Umbilical cord (tissue), 2 donors: ENCODE results near the gene GPBP1. TPM values are rescaled to one million over a fixed set of nuclear protein-coding genes. Genes with fewer than 3 reads are reported as not detected.

Experiments used
- DNase-seq: peaks from one replicate; pipeline ENCODE4 v3.0.0-alpha.2; 2015; ENCODE audit warnings: low spot score
- total RNA-seq: library from RNA; depleted of rRNA; stranded (reverse); fragments of >200 nt; gene quantifications from one replicate; pipeline ENCODE4 v1.2.3, GENCODE V29; 2014; ENCODE audit warnings: low replicate concordance; ENCODE audit not compliant: insufficient read depth

The GPBP1 gene
- total RNA-seq, 1 donor from 2014 or later, result 76.6 TPM

GRCh38 chr5:57209316-57210040, 35.6 kb downstream of the GPBP1 start:
- no peak for DNase-seq

GRCh38 chr5:57210633-57211032, 36.8 kb downstream of the GPBP1 start:
- no peak for DNase-seq

DNA sequence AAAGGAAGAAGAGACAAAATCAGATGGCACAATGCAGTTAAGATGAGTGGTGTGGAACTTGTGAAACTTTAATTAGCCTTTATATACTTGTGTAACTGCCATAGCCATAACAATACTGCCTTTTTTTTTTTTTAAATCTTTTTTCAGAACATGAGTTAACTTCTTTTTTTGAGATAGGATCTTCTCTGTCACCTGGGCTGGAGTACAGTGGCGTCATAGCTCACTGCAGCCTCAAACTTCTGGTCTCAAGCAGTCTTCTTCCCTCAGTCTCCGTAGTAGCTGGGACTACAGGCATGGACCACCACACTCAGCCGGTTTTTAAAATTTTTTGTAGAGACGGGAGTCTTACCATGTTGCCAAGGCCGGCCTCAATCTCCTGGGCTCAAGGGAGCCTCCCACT, 37.2 kb downstream of the GPBP1 start:
- DNase-seq, result no peak

DNA sequence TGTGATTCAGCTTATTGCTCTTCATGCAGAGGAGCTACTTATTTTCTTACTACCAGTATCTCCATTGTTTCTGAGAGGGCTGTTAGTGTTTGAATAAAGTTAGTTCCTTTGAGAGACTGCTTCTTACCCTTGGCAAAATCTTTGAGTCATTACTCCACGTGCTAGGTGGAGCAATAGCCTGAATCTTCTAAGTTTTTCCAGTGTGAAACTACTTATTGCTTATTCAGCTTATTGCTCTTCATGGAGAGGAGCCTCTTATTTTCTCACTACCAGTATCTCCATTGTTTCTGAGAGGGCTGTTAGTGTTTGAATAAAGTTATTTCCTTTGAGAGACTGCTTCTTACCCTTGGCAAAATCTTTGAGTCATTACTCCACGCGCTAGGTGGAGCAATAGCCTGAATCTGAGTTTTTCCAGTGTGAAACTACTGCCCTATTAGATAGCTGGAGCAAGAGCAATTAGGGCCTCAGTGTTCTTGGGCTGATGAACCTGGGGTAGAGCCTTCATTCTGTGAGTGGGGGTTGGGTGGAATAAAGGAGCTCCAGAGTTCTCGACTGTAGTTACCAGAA, 41.9 kb downstream of the GPBP1 start:
- no peak for DNase-seq

DNA sequence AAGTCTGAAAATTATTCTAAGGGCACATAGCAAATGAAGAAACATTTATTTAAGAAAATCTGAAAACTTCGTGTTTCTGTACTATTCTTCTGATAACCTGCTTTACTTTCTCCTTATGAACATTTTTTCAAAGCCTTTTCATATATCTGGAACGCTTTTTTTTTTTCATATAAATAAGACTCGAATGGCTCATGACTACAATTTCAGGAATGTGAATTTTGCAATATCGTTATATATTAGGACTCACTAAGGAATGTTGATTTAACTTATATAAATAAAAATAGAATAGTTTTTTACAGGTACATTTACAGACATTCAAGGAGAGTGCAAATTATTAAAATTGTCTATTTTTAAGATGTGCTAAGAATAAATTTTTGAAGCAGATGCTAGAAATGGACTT, 42.9 kb downstream of the GPBP1 start:
- DNase-seq, result peak; percentile 46

DNA sequence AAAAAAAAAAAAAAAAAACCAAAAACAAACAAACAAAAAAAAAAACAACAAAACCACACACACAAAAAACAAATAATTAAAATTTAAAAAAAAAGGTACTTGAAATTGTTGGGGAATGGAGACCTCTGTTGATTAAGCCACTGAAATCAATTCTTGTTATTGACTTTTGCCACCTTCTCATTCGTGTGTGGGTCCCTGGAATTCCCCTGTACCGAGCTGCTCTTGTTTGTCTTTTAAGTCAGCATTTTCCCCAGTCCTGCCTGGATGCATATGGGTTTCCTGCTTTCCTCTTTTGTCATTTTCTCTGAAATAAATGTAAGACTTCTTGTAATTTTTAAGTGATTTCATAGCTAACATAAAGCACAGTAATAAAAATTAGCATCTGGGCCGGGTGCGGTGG, 45.5 kb downstream of the GPBP1 start:
- DNase-seq, result no peak

DNA sequence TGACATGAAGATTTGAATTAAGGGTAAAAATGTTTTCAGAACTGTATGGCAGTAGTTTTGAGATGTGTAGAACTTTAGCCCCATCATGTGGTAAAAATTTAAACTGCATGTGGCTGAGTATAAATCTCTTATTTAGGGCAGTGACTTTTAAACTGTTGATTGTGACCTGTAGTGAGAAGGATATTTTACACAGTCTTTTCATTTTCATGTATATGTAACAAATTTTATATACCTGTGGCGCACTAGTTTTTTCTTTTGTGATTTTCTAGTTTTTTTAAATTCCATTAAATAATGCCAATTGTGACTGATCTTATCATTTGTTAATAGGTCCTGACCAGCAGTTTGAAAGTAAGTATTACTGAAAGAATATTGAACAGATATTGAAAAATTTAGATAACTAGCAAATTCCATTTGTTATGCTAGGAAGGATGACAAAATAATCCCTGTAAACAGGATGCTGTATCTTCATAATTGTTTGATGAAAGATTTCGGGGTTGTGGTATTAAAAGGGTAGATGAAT, 47.2 kb downstream of the GPBP1 start:
- DNase-seq, result peak; percentile 78

DNA sequence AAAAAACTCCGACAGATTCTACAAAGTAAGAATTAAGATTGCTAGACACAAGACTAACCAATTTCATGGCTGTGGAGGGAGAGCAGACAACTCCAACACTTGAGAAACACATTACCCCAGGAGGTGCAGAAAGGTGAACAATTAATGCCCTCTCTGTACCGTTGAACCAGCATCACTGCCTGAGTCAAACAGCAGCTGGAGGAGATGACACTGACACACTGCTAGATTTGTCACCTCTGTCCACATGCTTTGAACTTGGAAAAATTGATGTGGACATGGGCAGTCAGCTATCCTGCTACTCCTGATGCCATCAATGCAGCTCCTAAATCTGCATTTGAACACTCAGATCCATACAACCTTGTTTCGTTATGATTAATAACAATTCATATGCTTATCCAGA, 51.7 kb downstream of the GPBP1 start:
- no peak for DNase-seq

GRCh38 chr5:57229313-57229712, 55.5 kb downstream of the GPBP1 start:
- DNase-seq, result no peak

GRCh38 chr5:57231607-57232006, 57.7 kb downstream of the GPBP1 start:
- DNase-seq, result no peak

DNA sequence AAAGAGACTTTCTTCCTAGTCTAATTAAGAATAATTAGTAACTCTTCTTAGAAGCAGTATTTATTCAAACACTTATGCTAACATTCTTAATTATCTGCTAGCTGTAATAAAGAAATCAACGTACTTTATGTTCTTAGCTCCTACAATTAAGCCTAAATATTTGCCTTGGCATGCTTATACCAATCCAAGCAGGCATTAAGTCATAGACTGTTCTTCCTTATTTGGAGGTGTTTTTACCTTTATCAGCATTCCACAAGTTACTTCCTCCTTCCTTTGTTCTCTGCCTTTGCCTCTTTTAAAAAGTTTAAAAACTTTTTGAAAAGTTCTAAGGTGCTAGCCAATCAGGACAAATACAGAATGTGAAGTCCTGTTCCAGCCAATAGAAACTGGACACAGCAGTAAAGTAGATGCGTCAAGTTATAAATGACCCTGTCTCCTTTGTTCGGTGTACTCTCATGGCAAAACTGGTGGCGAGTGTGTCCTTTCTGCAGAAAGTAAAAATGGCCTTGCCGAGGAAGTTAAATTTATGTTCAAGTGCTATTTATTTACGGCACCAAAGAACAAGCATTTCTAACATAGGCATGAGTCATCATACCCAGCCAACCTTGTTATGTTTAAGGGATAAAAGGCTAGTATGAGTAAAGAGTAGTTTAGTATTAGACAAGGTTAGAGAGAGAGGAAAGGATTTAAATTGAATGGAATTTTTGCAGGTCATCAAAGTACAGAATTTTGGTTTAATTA, 58.6 kb downstream of the GPBP1 start:
- DNase-seq, result no peak

DNA sequence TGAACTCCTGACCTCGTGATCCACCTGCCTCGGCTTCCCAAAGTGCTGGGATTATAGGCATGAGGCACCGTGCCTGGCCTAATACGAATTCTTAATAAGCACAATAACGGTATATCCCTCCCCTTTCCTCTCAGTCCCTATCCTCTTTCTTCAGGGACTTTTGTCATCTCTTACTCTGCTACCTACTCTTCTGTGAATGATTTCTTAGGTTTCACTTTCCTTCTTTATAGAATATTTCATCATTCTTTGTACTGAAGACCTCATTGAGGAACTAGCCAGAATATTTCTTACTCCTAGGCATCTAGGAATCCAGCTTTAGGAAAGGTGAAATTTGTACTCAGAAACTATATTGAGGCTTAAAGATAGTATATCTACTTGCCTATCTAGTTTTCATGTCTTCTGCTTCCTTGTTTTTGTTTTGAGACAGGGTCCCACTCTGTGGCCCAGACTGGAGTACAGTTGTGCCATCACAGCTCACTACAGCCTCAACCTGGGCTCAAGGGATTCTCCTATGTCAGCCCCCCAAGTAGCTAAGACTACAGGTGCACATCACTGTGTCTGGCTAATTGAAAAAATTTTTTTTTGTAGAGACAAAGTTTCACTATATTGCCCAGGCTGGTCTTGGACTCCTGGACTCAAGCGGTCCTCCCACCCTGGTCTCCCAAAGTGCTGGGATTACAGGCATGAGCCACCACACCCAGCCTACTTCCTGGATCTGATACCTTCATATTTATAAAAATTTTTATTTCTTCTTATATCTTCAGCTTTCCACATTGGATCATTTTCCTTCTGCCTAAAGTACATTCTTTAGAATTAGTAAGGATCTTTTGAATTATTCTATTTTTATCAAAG, 69.7 kb downstream of the GPBP1 start:
- no peak for DNase-seq

DNA sequence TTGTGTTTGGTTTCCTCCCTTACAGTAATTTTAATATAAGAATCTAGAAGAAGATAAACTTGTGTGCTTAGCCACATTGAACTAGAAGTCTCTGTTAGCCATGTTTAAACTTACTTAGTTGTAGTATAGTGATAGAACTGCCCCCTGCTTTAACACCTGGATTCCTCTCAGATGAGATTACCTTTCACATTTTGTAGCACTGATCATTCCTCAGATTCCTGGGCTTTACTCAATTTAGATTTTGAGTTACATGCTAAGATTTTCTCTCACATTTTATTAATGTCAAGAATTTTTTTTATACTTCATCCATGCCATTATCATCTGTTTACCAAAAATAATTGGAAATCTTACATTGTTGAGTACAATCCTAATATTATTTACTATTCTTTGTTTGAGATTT, 70.5 kb downstream of the GPBP1 start:
- no peak for DNase-seq

DNA sequence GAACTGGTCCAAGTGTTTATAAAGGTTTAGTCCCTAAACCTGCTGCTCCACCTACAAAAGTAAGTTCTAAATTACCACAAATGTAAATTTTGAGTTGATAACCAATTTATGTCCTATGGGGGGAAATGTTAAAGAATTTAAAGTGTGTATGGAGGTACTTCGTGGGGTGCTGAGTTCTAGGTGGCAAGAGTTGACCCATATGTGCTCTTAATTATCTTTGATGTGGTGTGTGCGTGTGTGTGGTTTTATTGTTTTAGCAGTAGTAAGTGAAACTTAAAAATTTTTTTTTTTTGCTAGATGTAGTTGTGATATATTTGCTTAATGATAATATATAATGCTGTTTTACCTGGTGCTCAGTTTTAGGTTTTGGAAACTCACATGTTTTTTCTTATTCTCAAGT, 72.6 kb downstream of the GPBP1 start:
- no peak for DNase-seq

DNA sequence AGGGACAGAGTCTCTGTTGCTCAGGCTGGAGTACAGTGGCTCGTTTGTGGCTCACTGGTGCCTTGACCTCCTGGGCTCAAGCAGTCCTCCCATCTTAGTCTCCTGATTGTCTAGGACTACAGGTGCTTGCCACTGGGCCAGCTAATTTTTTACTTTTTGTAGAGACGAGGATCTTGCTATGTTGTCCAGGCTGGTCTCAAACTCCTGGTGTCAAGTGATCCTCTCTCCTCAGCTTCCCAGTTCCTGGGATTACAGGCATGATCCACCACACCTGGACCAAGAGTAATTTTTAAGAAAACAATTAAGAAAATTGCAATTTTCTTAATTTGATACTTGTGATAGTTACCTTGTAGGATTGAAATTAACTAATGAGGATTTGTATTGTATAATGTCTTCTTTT, 73.9 kb downstream of the GPBP1 start:
- no peak for DNase-seq

DNA sequence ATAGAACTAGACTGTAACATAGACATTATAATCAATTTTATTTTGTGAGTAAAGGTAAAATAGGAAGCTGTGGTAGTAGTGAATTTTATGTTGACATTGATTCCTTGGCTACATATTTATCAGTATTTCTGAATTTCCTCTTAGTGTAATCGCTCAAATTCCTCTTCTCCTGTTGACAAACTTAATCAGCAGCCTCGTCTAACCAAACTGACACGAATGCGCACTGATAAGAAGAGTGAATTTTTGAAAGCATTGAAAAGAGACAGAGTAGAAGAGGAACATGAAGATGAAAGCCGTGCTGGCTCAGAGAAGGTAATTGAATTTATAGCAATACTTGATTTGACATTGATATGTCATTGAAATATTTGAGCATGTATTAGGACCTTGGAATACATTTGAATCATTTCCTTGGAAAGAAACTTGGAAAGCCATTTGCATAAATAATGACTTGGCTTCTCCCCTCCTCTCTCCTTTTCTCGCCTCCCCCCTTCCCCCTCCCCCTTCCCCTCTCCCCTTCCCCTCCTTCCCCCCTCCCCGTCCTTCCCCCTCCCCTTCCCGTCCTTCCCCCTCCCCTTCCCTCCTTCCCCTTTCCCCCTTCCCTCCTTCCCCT, 75.5 kb downstream of the GPBP1 start:
- no peak for DNase-seq

GRCh38 chr5:57258052-57258451, 84.2 kb downstream of the GPBP1 start:
- no peak for DNase-seq

DNA sequence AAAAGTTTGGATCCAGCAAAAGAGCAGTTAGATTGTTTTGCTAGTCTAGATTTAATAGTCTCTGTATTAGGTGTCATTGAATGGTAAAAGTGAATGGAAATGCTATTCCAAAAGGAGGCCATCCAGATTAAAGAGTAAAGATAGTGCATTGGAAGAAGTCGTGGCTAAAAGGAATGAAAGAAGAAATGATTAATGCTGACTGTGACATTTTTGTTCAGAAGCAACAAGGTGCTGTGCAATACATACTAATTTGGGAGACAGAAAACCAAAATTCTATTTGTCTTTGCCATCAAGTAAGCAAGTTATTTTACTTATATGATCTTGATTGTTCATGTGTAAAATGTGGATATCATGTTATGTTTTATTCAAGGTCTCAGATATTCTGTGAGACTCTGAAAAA, 85.1 kb downstream of the GPBP1 start:
- no peak for DNase-seq

DNA sequence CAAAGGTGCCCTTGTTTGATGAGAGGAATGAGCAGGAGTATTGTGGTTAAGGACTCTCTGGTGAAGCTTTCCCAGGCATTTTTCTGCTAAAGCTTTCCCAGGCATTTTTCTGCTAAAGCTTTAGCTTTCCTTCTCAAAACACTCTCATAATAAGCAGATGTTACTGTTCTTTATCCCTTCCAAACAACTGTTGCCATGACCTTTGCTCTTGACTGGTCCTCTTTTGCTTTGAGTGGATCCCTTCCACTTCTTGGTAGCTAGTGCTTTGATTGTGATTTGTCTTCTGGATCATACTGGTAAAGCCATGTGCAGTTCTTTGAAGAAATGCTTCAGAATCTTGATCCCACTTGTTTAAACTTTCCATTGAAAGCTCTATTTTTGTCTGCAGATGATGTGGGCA, 85.8 kb downstream of the GPBP1 start:
- DNase-seq, result no peak

- DNase-seq, result no peak
Measured at GRCh38 chr5:57262541-57262940, 88.7 kb downstream of the GPBP1 start.

GRCh38 chr5:57267805-57268204, 93.9 kb downstream of the GPBP1 start:
- no peak for DNase-seq
